Measurements from ENCODE around the gene MTARC1.

GRCh38 chr1:220833436-220833835 lies 46.7 kb downstream of the MTARC1 start:
- TF ChIP-seq TAF1 (IDR thresholded peaks at IDR 0.05; ENCODE audit: borderline replicate concordance, insufficient read depth, low read length) (no peak), REST (IDR thresholded peaks at IDR 0.05; ENCODE audit: insufficient read depth in 1 of 2, low read depth in 2 of 2, low read length in 2 of 2) (no peak)
